ENCODE data around the gene KRTAP9-3.
"Not testable (repeated sequence)": the region's sequence is repeated elsewhere in the genome, so short reads cannot be mapped to it uniquely, and the experiment has no call there.

Gene KRTAP9-3

GRCh38 chr17:41212524-41213169 is 19.6 kb upstream of the KRTAP9-3 start:
- Histone ChIP-seq H3K4me1 (ENCODE audit: insufficient read depth, poor library complexity, severe bottlenecking) (no peaks in the 10 kb centered on the region), H3K27ac (ENCODE audit: poor library complexity, severe bottlenecking) (no peak overlapping the region), H3K36me3 (ENCODE audit: low read depth) (no peaks in the 10 kb centered on the region), H3K27me3 (ENCODE audit: insufficient read depth, poor library complexity, severe bottlenecking) (no peaks in the 10 kb centered on the region), H3K9me3 (ENCODE audit: severe bottlenecking) (no peaks in the 10 kb centered on the region), H3K4me3 (ENCODE audit: severe bottlenecking) (no peak overlapping the region)
- no peak for TF ChIP-seq CTCF (IDR thresholded peaks at IDR 0.05; ENCODE audit: poor library complexity, severe bottlenecking)
- ATAC-seq (ENCODE audit: low read depth) = no peak
- no peak for DNase-seq (ENCODE audit: low spot score)

GRCh38 chr17:41215681-41216080 is 16.6 kb upstream of the KRTAP9-3 start:
- Histone ChIP-seq H3K27ac (ENCODE audit: poor library complexity, severe bottlenecking) (no peak overlapping the region), H3K27me3 (ENCODE audit: insufficient read depth, poor library complexity, severe bottlenecking) (no peaks in the 10 kb centered on the region), H3K4me1 (ENCODE audit: insufficient read depth, poor library complexity, severe bottlenecking) (no peaks in the 10 kb centered on the region), H3K9me3 (ENCODE audit: severe bottlenecking) (no peaks in the 10 kb centered on the region), H3K36me3 (ENCODE audit: low read depth) (no peaks in the 10 kb centered on the region), H3K4me3 (ENCODE audit: severe bottlenecking) (no peak overlapping the region)
- ATAC-seq (ENCODE audit: low read depth) (no peak), DNase-seq (ENCODE audit: low spot score) (no peak)
- no peak for TF ChIP-seq CTCF (IDR thresholded peaks at IDR 0.05; ENCODE audit: poor library complexity, severe bottlenecking)

- no peaks in the 10 kb centered on the region for H3K9me3 ChIP-seq (ENCODE audit: severe bottlenecking)
- ATAC-seq (ENCODE audit: low read depth) (no peak), DNase-seq (ENCODE audit: low spot score) (no peak)
- no peak overlapping the region for H3K4me3 ChIP-seq (ENCODE audit: severe bottlenecking)
- H3K4me1 ChIP-seq (ENCODE audit: insufficient read depth, poor library complexity, severe bottlenecking) = no peaks in the 10 kb centered on the region
- H3K36me3 ChIP-seq (ENCODE audit: low read depth) = no peaks in the 10 kb centered on the region
- no peaks in the 10 kb centered on the region for H3K27me3 ChIP-seq (ENCODE audit: insufficient read depth, poor library complexity, severe bottlenecking)
- TF ChIP-seq CTCF (IDR thresholded peaks at IDR 0.05; ENCODE audit: poor library complexity, severe bottlenecking) = no peak
- no peak overlapping the region for H3K27ac ChIP-seq (ENCODE audit: poor library complexity, severe bottlenecking)
These were observed 8.4 kb upstream of the KRTAP9-3 start for GRCh38 chr17:41223821-41224220.

GRCh38 chr17:41226051-41226450 is 6.2 kb upstream of the KRTAP9-3 start:
- Histone ChIP-seq H3K36me3 (ENCODE audit: low read depth) (no peaks in the 10 kb centered on the region), H3K27me3 (ENCODE audit: insufficient read depth, poor library complexity, severe bottlenecking) (no peaks in the 10 kb centered on the region), H3K9me3 (ENCODE audit: severe bottlenecking) (no peaks in the 10 kb centered on the region), H3K27ac (ENCODE audit: poor library complexity, severe bottlenecking) (no peak overlapping the region), H3K4me3 (ENCODE audit: severe bottlenecking) (no peak overlapping the region), H3K4me1 (ENCODE audit: insufficient read depth, poor library complexity, severe bottlenecking) (no peaks in the 10 kb centered on the region)
- ATAC-seq (ENCODE audit: low read depth) = no peak
- TF ChIP-seq CTCF (IDR thresholded peaks at IDR 0.05; ENCODE audit: poor library complexity, severe bottlenecking) = no peak
- no peak for DNase-seq (ENCODE audit: low spot score)

- H3K27me3 ChIP-seq (ENCODE audit: insufficient read depth, poor library complexity, severe bottlenecking); H3K4me3 ChIP-seq (ENCODE audit: severe bottlenecking); H3K9me3 ChIP-seq (ENCODE audit: severe bottlenecking): not testable (repeated sequence)
These were observed 5.6 kb upstream of the KRTAP9-3 start, which contains the start of gene KRTAP9-2 for GRCh38 chr17:41226598-41227095. TSS of gene KRTAP9-2 (plus strand) at chr17:41226648. CDS start at chr17:41226655, 7 bp downstream.

More at GRCh38 chr17:41226598-41227095, 5.6 kb upstream of the KRTAP9-3 start, which contains the start of gene KRTAP9-2:
- not testable (repeated sequence) for H3K36me3 ChIP-seq (ENCODE audit: low read depth); H3K27ac ChIP-seq (ENCODE audit: poor library complexity, severe bottlenecking); H3K4me1 ChIP-seq (ENCODE audit: insufficient read depth, poor library complexity, severe bottlenecking); DNase-seq (ENCODE audit: low spot score); ATAC-seq (ENCODE audit: low read depth)
